Astrocyte (in vitro differentiated cells and primary cell): ENCODE results near the gene PRKAG2.

Experiments used
- CTCF ChIP-seq: IDR thresholded peaks from 2 replicates; pipeline ENCODE4 v1.5.1; 2011; ENCODE audit warnings: low read depth, mild to moderate bottlenecking, inconsistent platforms, low read length, moderate library complexity; ENCODE audit not compliant: insufficient read depth
- EZH2 ChIP-seq: IDR thresholded peaks from 2 replicates; pipeline ENCODE4 v1.6.1; 2012; ENCODE audit warnings: mild to moderate bottlenecking, low read length, inconsistent platforms; ENCODE audit not compliant: insufficient read depth

GRCh38 chr7:151858456-151858855, 18.5 kb downstream of the PRKAG2 start:
- TF ChIP-seq EZH2 = no peak
- TF ChIP-seq CTCF = no peak
